GM18498 (cell line): ENCODE data around the gene KIF27.
"Not testable (repeated sequence)": the region's sequence is repeated elsewhere in the genome, so short reads cannot be mapped to it uniquely, and the experiment has no call there.

Source experiments
- ATAC-seq: cut with Tn5 transposase; IDR thresholded peaks from one replicate; pipeline ENCODE4 v1.9.1; 2021; ENCODE audit warnings: mild to moderate bottlenecking, moderate library complexity; ENCODE audit not compliant: unreplicated experiment

Gene KIF27

DNA sequence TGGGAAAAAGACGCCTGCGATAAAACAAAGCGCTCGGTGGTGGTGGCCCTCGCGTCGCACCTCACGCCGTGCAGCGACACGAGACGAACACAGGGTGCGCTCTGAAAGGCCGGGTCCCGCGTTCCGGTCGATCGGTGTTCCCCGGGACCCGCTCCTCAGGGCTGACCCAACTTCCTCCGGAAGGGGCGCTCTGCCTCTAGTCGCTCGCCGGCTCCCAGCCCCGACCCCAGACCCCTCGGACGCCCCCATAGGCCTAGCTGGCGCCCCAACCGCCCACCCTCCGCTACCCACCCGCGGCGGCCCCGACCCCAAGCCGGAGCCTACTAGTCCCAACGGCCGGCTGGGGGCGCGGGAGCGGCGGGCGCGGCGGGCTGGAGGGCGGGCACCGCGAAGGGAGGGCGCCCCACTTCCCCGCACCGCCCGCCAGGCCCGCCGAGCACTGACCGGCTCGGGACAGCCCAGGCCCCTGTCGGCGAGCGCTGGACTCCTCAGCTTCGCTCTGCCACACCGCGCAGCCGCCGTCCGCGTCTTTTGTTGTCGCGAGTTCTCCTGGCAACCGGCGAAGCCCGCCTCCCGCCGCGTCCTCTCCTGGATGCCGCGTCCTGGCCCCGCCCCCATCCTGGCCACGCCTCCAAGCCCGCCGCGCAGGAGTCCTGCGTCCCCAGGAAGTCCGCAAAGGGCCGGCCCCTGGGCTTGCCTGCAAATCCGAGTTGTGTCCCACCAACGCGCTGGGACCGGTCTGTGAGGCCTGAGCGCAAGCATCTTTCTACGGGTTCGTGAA, at the start of gene KIF27:
Gene KIF27, minus strand, starts transcription at position 506 of the 781 bp plus-strand sequence. CDS start 5,841 bp downstream, outside the sequence.
- peak; percentile 97 for ATAC-seq

- ATAC-seq: no peak
These were observed 48.4 kb upstream of the KIF27 start for GRCh38 chr9:83969602-83970001.

- ATAC-seq: no peak
These were observed 45.8 kb upstream of the KIF27 start for GRCh38 chr9:83967073-83967472.

DNA sequence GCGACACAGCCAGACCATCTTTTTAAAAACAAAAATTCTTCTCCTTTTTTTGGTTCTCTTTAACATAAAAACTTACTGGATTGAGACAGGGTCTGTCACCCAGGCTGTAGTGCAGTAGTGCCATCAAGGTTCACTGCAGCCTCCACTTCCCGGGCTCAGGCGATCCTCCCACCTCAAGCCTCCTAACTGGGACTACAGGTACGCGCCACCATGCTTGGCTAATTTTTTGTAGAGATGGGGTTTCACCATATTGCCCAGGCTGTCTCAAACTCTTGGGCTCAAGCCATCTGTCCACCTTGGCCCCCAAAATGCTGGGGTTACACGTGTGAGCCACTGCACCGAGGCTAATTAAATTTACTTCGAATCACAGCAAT, 45.0 kb upstream of the KIF27 start:
- ATAC-seq: no peak

DNA sequence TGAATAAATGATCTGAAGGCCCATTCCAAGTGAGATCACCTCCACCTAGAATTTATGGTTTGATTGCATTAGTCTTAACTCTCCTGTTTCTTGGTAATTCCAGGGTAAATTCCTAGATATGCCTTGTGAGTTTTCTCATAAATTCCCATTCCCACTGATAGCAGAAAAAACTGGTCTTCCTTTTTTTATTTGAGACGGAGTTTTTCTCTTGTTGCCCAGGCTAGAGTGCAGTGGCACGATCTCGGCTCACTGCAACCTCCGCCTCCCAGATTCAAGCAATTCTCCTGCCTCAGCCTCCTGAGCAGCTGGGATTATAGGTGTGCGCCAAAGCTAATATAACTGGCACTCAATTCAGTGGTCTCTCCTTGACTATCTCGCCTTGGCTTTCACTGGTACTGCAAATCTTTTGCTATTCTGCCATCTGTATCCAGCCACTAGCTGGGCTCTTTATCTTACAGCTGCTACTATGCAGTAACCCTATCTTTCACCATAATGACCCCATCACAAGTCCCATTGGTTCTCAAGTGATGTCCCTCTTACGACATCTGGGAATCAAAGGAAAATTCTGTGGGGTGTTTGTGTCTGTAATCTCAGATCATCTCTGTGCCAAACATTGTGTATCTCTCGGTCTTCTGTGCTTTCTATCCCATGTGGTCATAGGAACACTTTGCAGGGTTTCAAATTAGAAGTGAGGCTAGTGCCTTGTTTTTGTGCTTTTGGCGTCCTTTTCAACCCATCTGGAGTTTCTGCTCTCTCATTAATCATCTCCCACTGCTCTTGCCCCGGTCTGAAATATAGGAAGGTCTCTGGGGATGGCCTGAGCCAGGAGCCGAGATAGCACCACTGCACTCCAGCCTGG, 44.3 kb upstream of the KIF27 start:
- ATAC-seq: no peak

GRCh38 chr9:83964973-83965349, 43.7 kb upstream of the KIF27 start:
- no peak for ATAC-seq

DNA sequence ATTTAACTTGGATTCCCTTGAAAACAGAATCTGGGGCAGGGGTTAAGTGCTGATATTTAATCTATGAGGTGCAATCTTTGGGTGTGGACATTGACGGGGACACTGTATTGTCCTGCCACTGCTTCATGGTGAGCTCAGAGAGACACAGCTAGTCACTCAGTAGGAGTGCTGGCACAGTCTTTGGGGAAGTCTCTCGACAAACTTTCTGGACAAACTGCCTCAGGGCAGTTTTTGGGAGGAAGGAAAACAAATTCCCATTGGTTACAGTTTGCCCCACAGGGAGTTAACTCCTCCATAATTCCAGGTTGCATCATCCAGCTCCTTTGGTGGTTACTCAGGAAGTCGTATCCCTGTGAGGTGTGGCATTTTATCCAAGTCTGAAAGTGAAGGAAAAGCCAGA, 40.9 kb upstream of the KIF27 start:
- no peak for ATAC-seq

DNA sequence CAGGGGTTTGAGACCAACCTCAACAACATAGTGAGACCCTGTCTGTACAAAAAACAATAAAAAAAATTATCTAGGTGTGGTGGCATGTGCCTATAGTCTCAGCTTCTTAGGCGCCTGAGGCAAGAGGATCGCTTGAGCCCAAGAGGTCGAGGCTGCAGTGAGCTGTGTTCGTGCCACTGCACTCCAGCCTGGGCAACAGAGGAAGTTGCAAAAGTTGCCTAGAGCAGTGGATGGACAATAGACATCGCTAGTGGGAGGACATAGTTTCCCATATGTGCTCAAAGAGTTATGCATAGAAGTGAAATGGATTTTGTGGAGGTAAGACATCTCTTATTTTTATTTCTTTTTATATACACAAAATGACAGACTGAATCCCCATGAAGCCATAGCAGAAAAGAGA, 39.8 kb upstream of the KIF27 start:
- no peak for ATAC-seq

- no peak for ATAC-seq
These were observed 37.8 kb upstream of the KIF27 start for GRCh38 chr9:83959061-83959460.

- no peak for ATAC-seq
These were observed 35.9 kb upstream of the KIF27 start for GRCh38 chr9:83957248-83957513.

- peak; percentile 87 for ATAC-seq
These were observed 35.4 kb upstream of the KIF27 start for GRCh38 chr9:83956436-83957247.

GRCh38 chr9:83956086-83956435, 34.8 kb upstream of the KIF27 start:
- peak; percentile 69 for ATAC-seq

DNA sequence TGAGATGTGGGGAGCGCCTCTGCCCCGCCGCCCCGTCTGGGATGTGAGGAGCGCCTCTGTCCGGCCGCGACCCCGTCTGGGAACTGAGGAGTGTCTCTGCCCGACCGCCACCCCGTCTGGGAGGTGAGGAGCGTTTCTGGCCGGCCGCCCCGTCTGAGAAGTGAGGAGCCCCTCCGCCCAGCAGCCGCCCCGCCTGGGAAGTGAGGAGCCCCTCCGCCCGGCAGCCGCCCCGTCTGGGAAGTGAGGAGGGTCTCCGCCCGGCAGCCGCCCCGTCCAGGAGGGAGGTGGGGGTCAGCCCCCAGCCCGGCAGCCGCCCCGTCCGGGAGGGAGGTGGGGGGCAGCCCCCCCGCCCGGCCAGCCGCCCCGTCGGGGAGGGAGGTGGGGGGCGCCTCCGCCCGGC, 26.9 kb upstream of the KIF27 start:
- not testable (repeated sequence) for ATAC-seq

DNA sequence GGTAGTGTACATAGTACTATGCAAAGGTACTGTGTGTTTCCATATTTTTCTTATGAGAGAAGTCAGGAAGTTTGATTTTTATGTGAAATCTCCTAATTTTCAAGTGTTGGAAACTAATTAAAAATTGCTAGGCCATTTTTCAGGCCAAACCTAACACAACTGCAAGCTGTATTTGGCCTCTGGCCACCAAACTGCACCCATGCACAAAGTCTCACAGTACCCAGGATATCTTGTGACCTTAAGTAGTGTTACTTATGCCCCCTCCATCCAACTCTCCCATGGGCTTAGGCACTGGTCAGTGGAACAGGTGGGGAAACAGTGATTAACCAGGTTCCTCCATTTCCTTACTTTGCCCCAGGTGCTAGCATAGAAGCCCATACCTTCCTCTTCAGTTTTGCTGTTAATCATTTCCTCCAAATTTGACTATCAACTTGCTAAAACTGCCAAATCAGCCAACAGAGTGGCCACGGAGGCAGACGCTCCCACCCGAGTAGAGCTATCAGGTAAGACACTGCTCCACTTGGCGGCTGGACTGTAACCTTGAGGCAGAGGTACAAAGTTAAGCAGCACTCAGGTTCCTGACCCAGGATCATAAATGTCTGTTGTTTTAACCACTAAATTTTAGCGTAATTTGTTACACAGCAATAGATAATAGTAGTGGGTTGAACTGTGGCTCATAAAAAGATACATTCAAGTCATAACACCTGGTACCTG, 19.5 kb upstream of the KIF27 start:
- no peak for ATAC-seq

DNA sequence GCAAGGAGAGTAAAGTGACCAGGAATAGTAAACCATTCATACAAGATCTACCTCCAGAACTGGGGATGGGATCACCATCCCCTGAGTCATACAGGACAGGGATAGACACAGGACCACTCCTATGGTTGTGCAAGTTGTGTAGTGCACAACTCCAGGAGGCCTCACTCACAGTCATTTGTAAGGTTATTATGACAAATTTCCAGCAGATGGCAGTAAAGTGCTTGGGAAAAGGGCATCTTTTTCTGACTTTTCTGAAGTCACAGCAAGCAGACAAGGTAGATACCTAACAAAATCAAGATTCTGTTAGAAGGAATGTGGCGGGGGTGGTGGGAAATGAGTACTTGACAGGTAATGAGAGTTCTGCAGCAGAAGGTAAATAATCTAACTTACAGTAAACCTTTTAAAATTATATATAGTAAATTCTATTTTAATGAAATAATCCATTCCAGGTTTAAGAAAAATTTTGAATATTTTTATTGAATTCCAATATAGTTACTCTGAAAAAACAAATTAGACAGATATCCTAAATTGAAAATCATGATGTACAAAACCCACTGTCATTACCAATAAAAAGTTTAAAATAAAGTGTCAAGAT, 16.7 kb upstream of the KIF27 start:
- ATAC-seq: no peak

DNA sequence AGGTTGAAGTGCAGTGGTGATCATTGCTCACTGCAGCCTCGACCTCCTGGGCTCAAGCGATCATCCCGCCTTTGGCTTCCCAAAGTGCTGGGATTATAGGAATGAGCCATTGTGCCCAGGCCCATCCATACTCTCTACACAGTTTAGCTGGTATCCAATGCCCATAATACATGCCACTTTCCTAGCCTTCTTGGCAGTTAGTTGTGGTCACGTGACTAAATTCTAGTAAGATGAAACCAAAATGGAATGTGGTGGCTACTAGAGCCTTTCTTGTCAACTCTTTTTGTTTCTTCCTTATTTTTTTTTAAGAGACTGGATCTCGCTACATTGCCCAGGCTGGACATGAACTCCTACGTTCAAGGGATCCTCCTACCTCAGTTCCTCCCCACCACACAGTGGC, 15.3 kb upstream of the KIF27 start:
- ATAC-seq: no peak

DNA sequence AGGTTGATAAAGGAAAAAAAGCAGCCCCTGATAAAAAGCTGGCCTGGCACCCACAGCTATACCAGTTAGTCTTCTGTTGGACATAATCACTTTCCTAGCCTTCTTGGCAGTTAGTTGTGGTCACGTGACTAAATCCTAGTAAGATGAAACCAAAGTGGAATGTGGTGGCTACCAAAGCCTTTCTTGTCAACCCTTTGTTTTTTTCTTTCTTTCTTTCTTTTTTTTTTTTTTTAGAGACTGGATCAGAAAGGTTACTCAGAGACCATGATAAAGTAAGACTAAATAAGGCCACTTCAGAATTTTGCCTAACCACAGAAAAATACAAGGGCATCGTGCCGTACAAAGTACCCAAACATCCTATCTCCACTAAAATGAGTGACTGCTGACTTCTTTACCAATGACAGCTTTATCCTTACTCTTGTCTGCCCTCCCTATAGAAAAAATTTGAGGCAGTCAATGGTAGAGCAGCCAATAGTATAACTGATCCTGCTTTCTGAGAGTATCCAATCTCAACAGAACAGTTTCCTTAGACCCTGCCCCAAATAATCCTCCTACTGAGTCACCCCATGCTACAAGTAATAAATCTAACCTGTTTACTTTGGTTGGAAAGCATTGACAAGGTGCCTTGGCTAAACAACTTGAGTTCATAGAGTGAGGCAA, 14.2 kb upstream of the KIF27 start:
- no peak for ATAC-seq

DNA sequence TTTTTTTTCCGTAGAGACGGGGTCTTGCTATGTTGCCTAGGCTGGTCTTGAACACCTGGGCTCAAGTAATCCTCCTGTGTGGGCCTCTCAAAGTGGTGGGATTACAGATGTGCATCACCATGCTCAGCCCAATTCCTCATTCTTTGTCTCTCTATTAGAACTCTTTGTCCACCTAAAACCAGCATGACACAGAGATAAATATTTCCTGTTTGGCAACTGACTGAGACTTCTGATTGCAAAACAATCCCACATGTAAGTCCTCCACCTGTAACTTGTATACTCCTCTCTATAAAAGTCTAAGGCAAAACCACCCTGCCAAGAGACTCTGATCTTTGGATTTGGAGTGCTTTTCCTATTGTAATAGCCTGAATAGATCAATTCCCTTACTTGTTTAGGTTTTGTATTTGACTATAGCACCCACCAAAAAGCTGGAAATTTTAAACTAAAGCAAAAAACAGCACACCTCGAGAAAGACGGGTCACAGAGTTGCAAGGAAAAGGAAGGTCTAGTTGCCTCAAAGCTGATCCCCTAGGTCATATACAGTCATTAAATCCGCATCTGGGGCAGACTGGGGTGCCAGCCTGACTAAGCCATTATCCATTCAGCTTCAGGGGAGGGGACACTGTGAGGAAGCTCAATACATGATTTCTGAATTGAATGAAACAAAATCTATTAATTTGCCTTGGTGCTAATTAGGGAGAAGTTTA, 13.5 kb upstream of the KIF27 start:
- no peak for ATAC-seq

- ATAC-seq: no peak
These were observed 12.6 kb upstream of the KIF27 start for GRCh38 chr9:83933790-83934189.

DNA sequence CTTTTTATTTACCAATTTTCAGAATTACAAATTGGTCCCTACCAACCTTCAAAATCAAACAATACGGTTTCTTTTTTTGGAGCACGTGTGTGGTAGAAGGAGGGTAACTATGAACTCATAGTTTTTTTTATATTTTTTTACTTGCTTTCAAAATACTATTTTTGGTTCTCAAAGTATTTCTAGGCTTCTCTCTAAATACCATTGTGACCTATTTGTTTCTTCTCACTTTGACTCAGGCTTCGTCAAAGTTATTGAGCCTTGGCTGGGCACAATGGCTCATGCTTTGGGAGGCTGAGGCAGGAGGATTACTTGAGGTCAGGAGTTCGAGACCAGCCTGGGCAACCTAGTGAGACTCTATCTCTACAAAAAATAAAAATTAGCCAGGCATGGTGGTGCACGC, 11.6 kb upstream of the KIF27 start:
- ATAC-seq: no peak
